Thyroid gland (tissue), 4 donors: ENCODE measurements around the gene CNNM3.

Experiments used
- POLR2A ChIP-seq, 2 donors: fragments of 450-650 bp; IDR thresholded peaks; one replicate each; pipeline ENCODE4 v1.6.1; 2017; ENCODE audit warnings: antibody characterized with exemption in 2 of 2, mild to moderate bottlenecking in 2 of 2, moderate library complexity in 1 of 2
- TF ChIP-seq, protein P1 (sequence below), 6 experiments: fragments of 200-600 bp in 3 of 6; fragments of 450-650 bp in 3 of 6; sonication (generic) in 3 of 6; IDR thresholded peaks; one replicate each; pipeline ENCODE4 v1.5.1; 2016 to 2019; ENCODE audit warnings: antibody characterized with exemption in 6 of 6, mild to moderate bottlenecking in 2 of 6, inconsistent platforms in 1 of 6, moderate library complexity in 1 of 6

- peak in 1 of 2 donors; percentile 88 for TF ChIP-seq POLR2A (IDR thresholded peaks at IDR 0.05)
- TF ChIP-seq, protein P1, sequence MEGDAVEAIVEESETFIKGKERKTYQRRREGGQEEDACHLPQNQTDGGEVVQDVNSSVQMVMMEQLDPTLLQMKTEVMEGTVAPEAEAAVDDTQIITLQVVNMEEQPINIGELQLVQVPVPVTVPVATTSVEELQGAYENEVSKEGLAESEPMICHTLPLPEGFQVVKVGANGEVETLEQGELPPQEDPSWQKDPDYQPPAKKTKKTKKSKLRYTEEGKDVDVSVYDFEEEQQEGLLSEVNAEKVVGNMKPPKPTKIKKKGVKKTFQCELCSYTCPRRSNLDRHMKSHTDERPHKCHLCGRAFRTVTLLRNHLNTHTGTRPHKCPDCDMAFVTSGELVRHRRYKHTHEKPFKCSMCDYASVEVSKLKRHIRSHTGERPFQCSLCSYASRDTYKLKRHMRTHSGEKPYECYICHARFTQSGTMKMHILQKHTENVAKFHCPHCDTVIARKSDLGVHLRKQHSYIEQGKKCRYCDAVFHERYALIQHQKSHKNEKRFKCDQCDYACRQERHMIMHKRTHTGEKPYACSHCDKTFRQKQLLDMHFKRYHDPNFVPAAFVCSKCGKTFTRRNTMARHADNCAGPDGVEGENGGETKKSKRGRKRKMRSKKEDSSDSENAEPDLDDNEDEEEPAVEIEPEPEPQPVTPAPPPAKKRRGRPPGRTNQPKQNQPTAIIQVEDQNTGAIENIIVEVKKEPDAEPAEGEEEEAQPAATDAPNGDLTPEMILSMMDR (IDR thresholded peaks at IDR 0.05), result peak; percentile 63 to 99 (median 88)
Measured at GRCh38 chr2:96857667-96858372, 41.8 kb downstream of the CNNM3 start, which contains the start of gene ANKRD39.
